ENCODE measurements around the gene ZNF48.

DNA sequence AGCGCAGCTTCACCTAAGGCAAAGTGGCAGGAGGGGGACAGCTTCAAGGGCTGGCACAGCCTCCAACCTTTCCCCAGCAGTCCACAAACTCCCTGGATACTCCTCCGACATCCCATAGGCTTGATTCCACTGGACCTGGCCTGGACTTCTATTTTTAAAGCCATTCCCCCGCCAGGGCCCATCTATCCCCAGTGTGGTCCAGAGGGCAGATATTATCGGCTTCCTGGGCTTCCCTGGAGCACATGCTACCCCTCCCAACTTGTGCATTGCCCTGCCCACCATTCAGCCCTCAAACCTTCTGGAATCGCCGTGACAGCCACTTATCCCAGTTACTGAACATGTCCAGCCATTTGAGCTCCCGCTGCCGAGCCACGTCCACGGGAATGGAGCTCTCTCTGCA, 30.0 kb upstream of the ZNF48 start:
- TF ChIP-seq EZH2 (IDR thresholded peaks at IDR 0.05) = no peak
- TF ChIP-seq POLR2AphosphoS5 (IDR thresholded peaks at IDR 0.05; ENCODE audit: borderline replicate concordance, low read depth, low read length) = no peak
- no peak for TF ChIP-seq FOXP2 (optimal IDR thresholded peaks at IDR 0.05; ENCODE audit: control extremely low read depth, extremely low read length, insufficient read depth)
